Measurements from ENCODE around the gene RPS15. TPM values are rescaled to one million over a fixed set of nuclear protein-coding genes. Genes with fewer than 3 reads are reported as not detected.

RPS15 gene
- total RNA-seq, 4 donors from 2014 or later: 1,802 to 3,909 (median 2,793) TPM

GRCh38 chr19:1412323-1412923 lies 25.8 kb upstream of the RPS15 start:
- H3K9me3 ChIP-seq: no peaks in the 10 kb centered on the region
- TF ChIP-seq CTCF (IDR thresholded peaks at IDR 0.05) (no peak), POLR2AphosphoS5 (IDR thresholded peaks at IDR 0.05) (no peak), EP300 (IDR thresholded peaks at IDR 0.05) (no peak), POLR2A (IDR thresholded peaks at IDR 0.05) (no peak)
- no peak overlapping the region for H3K4me3 ChIP-seq
- peak overlapping the region; percentile 36 for H3K27ac ChIP-seq
- no peaks in the 10 kb centered on the region for H3K27me3 ChIP-seq
- H3K4me1 ChIP-seq: peaks cover 88% of the 10 kb centered on the region
- no peak for DNase-seq (ENCODE audit: low spot score in 2 of 2)
- 40% methylated on average over 4 of the region's 21 CpGs for WGBS
- peaks cover 11% of the 10 kb centered on the region for H3K36me3 ChIP-seq

- Histone ChIP-seq H3K36me3 (peaks cover 14% of the 10 kb centered on the region), H3K27me3 (no peaks in the 10 kb centered on the region), H3K27ac (no peak overlapping the region), H3K4me1 (peaks cover 96% of the 10 kb centered on the region), H3K4me3 (no peak overlapping the region), H3K9me3 (no peaks in the 10 kb centered on the region)
- whole genome bisulfite sequencing: 78% methylated on average over 22 of the region's 36 CpGs
- DNase-seq (ENCODE audit: low spot score in 2 of 2): no peak
- TF ChIP-seq EP300 (IDR thresholded peaks at IDR 0.05): no peak
- no peak for TF ChIP-seq POLR2A (IDR thresholded peaks at IDR 0.05)
- TF ChIP-seq CTCF (IDR thresholded peaks at IDR 0.05): no peak
- no peak for TF ChIP-seq POLR2AphosphoS5 (IDR thresholded peaks at IDR 0.05)
Observed at GRCh38 chr19:1412995-1413800, 25.0 kb upstream of the RPS15 start.

DNA sequence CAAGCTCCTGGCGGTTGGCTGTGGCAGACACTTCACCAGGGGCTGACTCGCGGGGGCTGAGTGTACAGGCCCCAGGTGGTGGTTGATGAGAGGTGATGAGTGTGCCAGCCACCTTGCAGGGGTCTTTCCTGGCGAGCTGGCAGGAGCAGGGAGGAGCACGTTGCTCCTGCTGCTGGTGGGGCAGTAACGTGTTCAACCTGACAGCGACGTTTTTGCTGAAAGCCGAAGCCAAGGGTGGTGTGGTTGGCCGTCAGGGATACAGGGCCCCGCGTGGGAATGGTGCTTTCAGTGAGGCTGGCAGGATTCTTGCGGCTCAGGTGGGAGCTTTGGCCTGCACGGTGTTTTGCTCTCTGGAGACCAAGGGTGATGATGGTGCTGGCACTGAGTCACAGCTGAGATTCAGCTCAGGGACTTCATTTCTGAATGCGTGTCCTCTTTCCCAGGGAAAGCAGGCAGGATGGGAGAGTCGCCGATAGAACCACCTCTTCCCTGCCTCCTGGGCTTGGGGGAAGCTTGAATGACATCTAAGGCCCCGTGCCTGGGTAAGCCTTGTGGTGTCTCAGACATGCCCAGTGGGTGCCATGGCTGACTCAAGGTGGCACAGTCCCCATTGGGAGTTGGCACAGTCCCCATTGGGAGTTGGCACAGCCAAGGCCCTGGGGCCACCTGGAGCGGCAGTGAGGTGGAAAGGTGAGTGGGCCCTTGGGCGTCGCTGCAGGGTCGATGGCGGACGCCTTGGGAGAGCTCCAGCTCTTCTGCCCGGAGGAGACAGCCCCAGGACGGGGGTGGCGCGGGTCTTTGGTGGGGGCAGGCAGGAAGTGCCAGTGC lies 22.0 kb upstream of the RPS15 start:
- H3K36me3 ChIP-seq: peaks cover 42% of the 10 kb centered on the region
- peak overlapping the region; percentile 92 for H3K27ac ChIP-seq
- TF ChIP-seq POLR2A (IDR thresholded peaks at IDR 0.05) (no peak), CTCF (IDR thresholded peaks at IDR 0.05) (no peak), POLR2AphosphoS5 (IDR thresholded peaks at IDR 0.05) (no peak), EP300 (IDR thresholded peaks at IDR 0.05) (no peak)
- peak overlapping the region; percentile 26 for H3K4me3 ChIP-seq
- no peak for DNase-seq (ENCODE audit: low spot score in 2 of 2)
- peaks cover 75% of the 10 kb centered on the region for H3K4me1 ChIP-seq
- H3K27me3 ChIP-seq: no peaks in the 10 kb centered on the region
- 71% methylated on average over 13 of the region's 28 CpGs for WGBS
- H3K9me3 ChIP-seq: no peaks in the 10 kb centered on the region

- WGBS: 64% methylated on average over 13 of the region's 21 CpGs
- no peaks in the 10 kb centered on the region for H3K9me3 ChIP-seq
- TF ChIP-seq POLR2A (IDR thresholded peaks at IDR 0.05) (no peak), POLR2AphosphoS5 (IDR thresholded peaks at IDR 0.05) (no peak)
- H3K4me3 ChIP-seq: no peak overlapping the region
- peaks cover 66% of the 10 kb centered on the region for H3K4me1 ChIP-seq
- H3K27me3 ChIP-seq: no peaks in the 10 kb centered on the region
- DNase-seq (ENCODE audit: low spot score in 2 of 2): no peak
- peaks cover 51% of the 10 kb centered on the region for H3K36me3 ChIP-seq
- H3K27ac ChIP-seq: peak overlapping the region; percentile 92
Observed at GRCh38 chr19:1417145-1417544, 21.1 kb upstream of the RPS15 start.

- Histone ChIP-seq H3K27ac (peak overlapping the region; percentile 92), H3K4me3 (no peak overlapping the region), H3K9me3 (no peaks in the 10 kb centered on the region), H3K4me1 (peaks cover 58% of the 10 kb centered on the region), H3K36me3 (peaks cover 52% of the 10 kb centered on the region), H3K27me3 (no peaks in the 10 kb centered on the region)
- 85% methylated on average over 24 of the region's 30 CpGs for WGBS
- DNase-seq (ENCODE audit: low spot score in 2 of 2): no peak
- TF ChIP-seq CTCF (IDR thresholded peaks at IDR 0.05) (no peak), POLR2AphosphoS5 (IDR thresholded peaks at IDR 0.05) (no peak), EP300 (IDR thresholded peaks at IDR 0.05) (no peak)
Observed at GRCh38 chr19:1417681-1418495, 20.3 kb upstream of the RPS15 start.
